Activated CD4-positive, alpha-beta memory T cell treated with anti-CD3 and anti-CD28 coated beads for 36 hours (primary cell): ENCODE data around the gene SARDH. TPM values are rescaled to one million over a fixed set of nuclear protein-coding genes. Genes with fewer than 3 reads are reported as not detected.

ENCODE experiments used
- CTCF ChIA-PET: fragments of 350-600 bp; sonication (Branson Sonifier 250); formaldehyde crosslinking; loops from one replicate; lab custom pipeline; 2021; ENCODE audit warnings: antibody characterized with exemption, inconsistent platforms; lab: Charles Lee
- POLR2A ChIA-PET: fragments of 350-600 bp; sonication (Branson Sonifier 250); formaldehyde crosslinking; loops from one replicate; lab custom pipeline; 2021; ENCODE audit warnings: antibody characterized with exemption; lab: Charles Lee
- DNase-seq: peaks from one replicate; pipeline ENCODE4 v3.0.0-alpha.2; 2020
- H3K27ac Mint-ChIP-seq: one replicate; pipeline ENCODE4 v1.8.0; 2021; ENCODE audit warnings: mixed read lengths
- H3K27me3 Mint-ChIP-seq: one replicate; pipeline ENCODE4 v1.8.0; 2021; ENCODE audit warnings: mixed read lengths
- H3K36me3 Mint-ChIP-seq: one replicate; pipeline ENCODE4 v1.8.0; 2021; ENCODE audit warnings: mixed read lengths
- H3K4me1 Mint-ChIP-seq: one replicate; pipeline ENCODE4 v1.8.0; 2021; ENCODE audit warnings: low read depth, mixed read lengths
- H3K4me3 Mint-ChIP-seq: one replicate; pipeline ENCODE4 v1.8.0; 2021; ENCODE audit warnings: mild to moderate bottlenecking, mixed read lengths
- H3K9me3 Mint-ChIP-seq: one replicate; pipeline ENCODE4 v1.8.0; 2021; ENCODE audit warnings: mixed read lengths
- intact Hi-C: fragments of 100-400 bp; cut with micrococcal nuclease; formaldehyde crosslinking; loops from one replicate; pipeline ENCODE4 v1.15.1; 2023
- total RNA-seq, 2 experiments: library from RNA; stranded (reverse); gene quantifications; one replicate each; pipeline ENCODE4 v1.2.3, GENCODE V29; 2021

Gene SARDH
- total RNA-seq, 2 experiments from 2014 or later = 6.5 to 6.6 TPM

- Mint-ChIP-seq H3K27me3 (no peaks in the 10 kb centered on the region), H3K27ac (no peak overlapping the region), H3K4me1 (no peaks in the 10 kb centered on the region), H3K9me3 (peaks cover 31% of the 10 kb centered on the region), H3K36me3 (peaks cover 10% of the 10 kb centered on the region), H3K4me3 (no peak overlapping the region)
- intact Hi-C loops = no loop called here
- CTCF ChIA-PET = no interaction called here
- DNase-seq = no peak
- POLR2A ChIA-PET = no interaction called here
Observed at GRCh38 chr9:133763272-133764183, 25.4 kb upstream of the SARDH start.

- POLR2A ChIA-PET = no interaction called here
- no peak overlapping the region for H3K4me3 Mint-ChIP-seq
- DNase-seq = no peak
- no peaks in the 10 kb centered on the region for H3K4me1 Mint-ChIP-seq
- H3K9me3 Mint-ChIP-seq = peaks cover 28% of the 10 kb centered on the region
- H3K36me3 Mint-ChIP-seq = peaks cover 8% of the 10 kb centered on the region
- no peak overlapping the region for H3K27ac Mint-ChIP-seq
- no peaks in the 10 kb centered on the region for H3K27me3 Mint-ChIP-seq
- CTCF ChIA-PET = no interaction called here
- intact Hi-C loops = no loop called here
Observed at GRCh38 chr9:133762488-133763271, 24.5 kb upstream of the SARDH start.

- H3K9me3 Mint-ChIP-seq = peaks cover 18% of the 10 kb centered on the region
- intact Hi-C loops = no loop called here
- H3K27ac Mint-ChIP-seq = no peak overlapping the region
- ChIA-PET POLR2A (no interaction called here), CTCF (no interaction called here)
- no peak overlapping the region for H3K4me3 Mint-ChIP-seq
- no peaks in the 10 kb centered on the region for H3K4me1 Mint-ChIP-seq
- no peaks in the 10 kb centered on the region for H3K27me3 Mint-ChIP-seq
- no peak for DNase-seq
- peaks cover 7% of the 10 kb centered on the region for H3K36me3 Mint-ChIP-seq
Observed at GRCh38 chr9:133761641-133762248, 23.6 kb upstream of the SARDH start.

- DNase-seq = no peak
- ChIA-PET POLR2A (no interaction called here), CTCF (interaction anchor here (0.7 kb wide), 1 partner anchor 35 kb away, joined by 3 read pairs; no protein-coding TSS in a partner anchor)
- peaks cover 11% of the 10 kb centered on the region for H3K9me3 Mint-ChIP-seq
- no peak overlapping the region for H3K27ac Mint-ChIP-seq
- peaks cover 4% of the 10 kb centered on the region for H3K36me3 Mint-ChIP-seq
- intact Hi-C loops = no loop called here
- no peaks in the 10 kb centered on the region for H3K27me3 Mint-ChIP-seq
- no peaks in the 10 kb centered on the region for H3K4me1 Mint-ChIP-seq
- no peak overlapping the region for H3K4me3 Mint-ChIP-seq
Observed at GRCh38 chr9:133760713-133761290, 22.6 kb upstream of the SARDH start.

GRCh38 chr9:133759946-133760345 is 21.8 kb upstream of the SARDH start:
- H3K9me3 Mint-ChIP-seq = peaks cover 10% of the 10 kb centered on the region
- no peak overlapping the region for H3K4me3 Mint-ChIP-seq
- no peaks in the 10 kb centered on the region for H3K4me1 Mint-ChIP-seq
- no peak overlapping the region for H3K27ac Mint-ChIP-seq
- DNase-seq = no peak
- peaks cover 3% of the 10 kb centered on the region for H3K27me3 Mint-ChIP-seq
- intact Hi-C loops = no loop called here
- CTCF ChIA-PET = interaction anchor here (0.7 to 1.2 kb wide), 3 partner anchors 17 to 34 kb away, joined by 3 to 4 read pairs (median 3); no protein-coding TSS in a partner anchor
- H3K36me3 Mint-ChIP-seq = peaks cover 4% of the 10 kb centered on the region
- POLR2A ChIA-PET = no interaction called here

- Mint-ChIP-seq H3K27ac (no peak overlapping the region), H3K4me1 (no peaks in the 10 kb centered on the region), H3K27me3 (peaks cover 6% of the 10 kb centered on the region), H3K9me3 (peaks cover 5% of the 10 kb centered on the region), H3K36me3 (peaks cover 2% of the 10 kb centered on the region), H3K4me3 (no peak overlapping the region)
- POLR2A ChIA-PET = no interaction called here
- peak; percentile 6 for DNase-seq
- CTCF ChIA-PET = interaction anchor here (0.7 to 1.2 kb wide), 3 partner anchors 16 to 23 kb away, joined by 3 to 5 read pairs (median 4); no protein-coding TSS in a partner anchor
- intact Hi-C loops = no loop called here
Observed at GRCh38 chr9:133759146-133759900, 21.2 kb upstream of the SARDH start.

GRCh38 chr9:133758228-133758627 is 20.1 kb upstream of the SARDH start:
- POLR2A ChIA-PET = no interaction called here
- H3K9me3 Mint-ChIP-seq = no peaks in the 10 kb centered on the region
- H3K27ac Mint-ChIP-seq = no peak overlapping the region
- DNase-seq = no peak
- intact Hi-C loops = no loop called here
- H3K4me3 Mint-ChIP-seq = no peak overlapping the region
- CTCF ChIA-PET = no interaction called here
- no peaks in the 10 kb centered on the region for H3K36me3 Mint-ChIP-seq
- peaks cover 16% of the 10 kb centered on the region for H3K27me3 Mint-ChIP-seq
- H3K4me1 Mint-ChIP-seq = no peaks in the 10 kb centered on the region

- intact Hi-C loops = no loop called here
- POLR2A ChIA-PET = no interaction called here
- Mint-ChIP-seq H3K4me1 (no peaks in the 10 kb centered on the region), H3K36me3 (no peaks in the 10 kb centered on the region), H3K27ac (no peak overlapping the region), H3K27me3 (peaks cover 33% of the 10 kb centered on the region), H3K9me3 (no peaks in the 10 kb centered on the region), H3K4me3 (no peak overlapping the region)
- CTCF ChIA-PET = interaction anchor here (2.1 kb wide), 1 partner anchor 12 kb away, joined by 5 read pairs; no protein-coding TSS in a partner anchor
- no peak for DNase-seq
Observed at GRCh38 chr9:133754688-133755227, 16.6 kb upstream of the SARDH start.

- intact Hi-C loops = no loop called here
- Mint-ChIP-seq H3K27me3 (peaks cover 33% of the 10 kb centered on the region), H3K4me3 (no peak overlapping the region), H3K4me1 (no peaks in the 10 kb centered on the region), H3K9me3 (no peaks in the 10 kb centered on the region), H3K27ac (no peak overlapping the region), H3K36me3 (no peaks in the 10 kb centered on the region)
- ChIA-PET CTCF (interaction anchor here (2.1 kb wide), 1 partner anchor 11 kb away, joined by 5 read pairs; no protein-coding TSS in a partner anchor), POLR2A (no interaction called here)
- no peak for DNase-seq
Observed at GRCh38 chr9:133754187-133754586, 16.0 kb upstream of the SARDH start.

- Mint-ChIP-seq H3K9me3 (no peaks in the 10 kb centered on the region), H3K4me1 (no peaks in the 10 kb centered on the region), H3K27me3 (peaks cover 38% of the 10 kb centered on the region), H3K4me3 (no peak overlapping the region), H3K36me3 (no peaks in the 10 kb centered on the region), H3K27ac (no peak overlapping the region)
- DNase-seq = no peak
- intact Hi-C loops = no loop called here
- ChIA-PET CTCF (interaction anchor here (1.3 to 2.1 kb wide), 3 partner anchors 10 to 25 kb away, joined by 4 to 5 read pairs (median 4); no protein-coding TSS in a partner anchor), POLR2A (no interaction called here)
Observed at GRCh38 chr9:133752739-133753446, 14.7 kb upstream of the SARDH start.
